Stimulated activated CD8-positive, alpha-beta memory T cell treated with anti-CD3 and anti-CD28 coated beads, Interleukin-7, amount 100 ng/mL, for 4 hours (primary cell): ENCODE measurements around the gene CFAP97.
A peak's percentile ranks its signal among the peaks of the same experiment; 100 is the strongest.
"Not testable (repeated sequence)": the region's sequence is repeated elsewhere in the genome, so short reads cannot be mapped to it uniquely, and the experiment has no call there.

Experiments used
- DNase-seq, 2 donors: peaks; one replicate each; pipeline ENCODE4 v3.0.0-alpha.2; 2020; ENCODE audit warnings: low read depth in 2 of 2

CFAP97 gene

GRCh38 chr4:185142912-185143600 is 60.7 kb downstream of the CFAP97 start, which contains the start of gene SLC25A4:
Gene SLC25A4, plus strand, starts transcription at chr4:185143266. Its CDS starts 107 bp downstream, at chr4:185143373.
- DNase-seq: peak; percentile 65 to 85

- no peak for DNase-seq
These were observed 61.3 kb downstream of the CFAP97 start for GRCh38 chr4:185142564-185142911.

DNA sequence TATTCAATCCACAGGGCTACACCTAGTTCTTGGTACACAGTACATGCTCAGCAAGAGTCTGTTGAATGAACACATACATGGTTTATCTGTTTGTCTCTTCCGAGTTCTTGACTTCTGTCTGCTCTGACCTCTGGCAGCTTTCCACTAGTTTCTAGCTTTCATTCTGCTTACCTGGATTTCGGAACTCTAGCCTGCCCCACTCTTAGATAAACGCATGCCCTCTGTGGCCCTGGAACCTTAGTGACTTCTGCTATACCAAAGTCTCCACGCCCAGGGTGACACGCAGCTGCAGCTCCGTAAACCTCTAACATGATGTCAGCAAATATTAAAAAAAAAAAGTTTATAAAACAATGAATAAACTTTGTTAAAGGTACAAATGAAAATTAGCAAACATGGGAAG is 62.0 kb downstream of the CFAP97 start:
- DNase-seq: no peak

- DNase-seq: no peak
These were observed 64.1 kb downstream of the CFAP97 start for GRCh38 chr4:185139736-185140135.

DNA sequence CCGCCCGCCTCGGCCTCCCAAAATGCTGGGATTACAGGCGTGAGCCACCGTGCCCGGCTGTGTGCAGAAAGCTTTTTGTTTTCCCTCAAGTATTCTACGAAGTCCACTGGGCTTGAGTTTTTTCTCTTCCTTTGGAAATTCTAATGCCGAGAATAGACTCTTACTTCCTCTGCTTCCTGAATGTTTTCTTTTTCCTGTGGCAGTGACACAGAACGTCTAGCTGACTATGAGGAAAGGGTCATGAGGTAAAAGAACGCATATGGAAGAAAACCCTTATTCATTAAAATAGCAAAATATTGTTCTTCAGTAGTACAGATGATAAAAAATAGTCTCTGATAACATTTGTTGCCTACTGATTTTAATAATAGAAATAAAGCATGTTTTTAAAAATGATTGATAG is 65.6 kb downstream of the CFAP97 start:
- no peak for DNase-seq

DNA sequence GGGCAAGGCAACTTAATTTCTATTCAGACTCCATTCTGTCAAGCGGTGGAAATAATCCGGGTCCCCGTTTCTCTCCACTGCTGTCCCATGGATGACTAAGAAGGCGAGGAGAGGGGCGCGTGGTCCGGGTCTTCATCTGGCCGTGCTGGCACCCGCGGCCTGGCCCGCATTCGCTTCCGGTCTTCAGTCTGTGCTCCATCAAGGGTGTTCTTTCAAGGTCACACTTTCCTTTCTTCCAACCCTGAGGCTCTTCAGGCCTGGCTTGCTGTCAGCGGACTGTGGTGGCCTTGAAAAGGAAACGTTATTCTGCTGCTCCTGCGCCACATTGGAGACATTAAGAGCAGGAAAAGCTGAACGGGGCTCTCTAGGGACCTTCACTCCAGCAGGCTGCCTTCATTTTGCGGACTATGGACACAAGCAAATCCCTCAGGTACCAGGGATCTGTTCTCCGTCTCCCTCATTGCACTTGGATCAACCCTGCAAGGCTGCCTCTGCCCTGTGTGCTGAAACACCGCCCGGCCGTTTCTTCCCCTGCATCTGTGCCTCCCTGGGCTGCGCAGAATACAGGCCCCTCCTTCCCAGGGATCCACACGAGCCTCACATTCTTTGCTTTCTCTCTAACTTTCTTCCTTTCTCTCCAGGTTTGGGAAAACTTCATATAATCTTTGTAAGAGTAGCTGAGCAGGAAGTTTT is 66.4 kb downstream of the CFAP97 start:
- no peak for DNase-seq

GRCh38 chr4:185134307-185134869 is 69.4 kb downstream of the CFAP97 start:
- no peak for DNase-seq

DNA sequence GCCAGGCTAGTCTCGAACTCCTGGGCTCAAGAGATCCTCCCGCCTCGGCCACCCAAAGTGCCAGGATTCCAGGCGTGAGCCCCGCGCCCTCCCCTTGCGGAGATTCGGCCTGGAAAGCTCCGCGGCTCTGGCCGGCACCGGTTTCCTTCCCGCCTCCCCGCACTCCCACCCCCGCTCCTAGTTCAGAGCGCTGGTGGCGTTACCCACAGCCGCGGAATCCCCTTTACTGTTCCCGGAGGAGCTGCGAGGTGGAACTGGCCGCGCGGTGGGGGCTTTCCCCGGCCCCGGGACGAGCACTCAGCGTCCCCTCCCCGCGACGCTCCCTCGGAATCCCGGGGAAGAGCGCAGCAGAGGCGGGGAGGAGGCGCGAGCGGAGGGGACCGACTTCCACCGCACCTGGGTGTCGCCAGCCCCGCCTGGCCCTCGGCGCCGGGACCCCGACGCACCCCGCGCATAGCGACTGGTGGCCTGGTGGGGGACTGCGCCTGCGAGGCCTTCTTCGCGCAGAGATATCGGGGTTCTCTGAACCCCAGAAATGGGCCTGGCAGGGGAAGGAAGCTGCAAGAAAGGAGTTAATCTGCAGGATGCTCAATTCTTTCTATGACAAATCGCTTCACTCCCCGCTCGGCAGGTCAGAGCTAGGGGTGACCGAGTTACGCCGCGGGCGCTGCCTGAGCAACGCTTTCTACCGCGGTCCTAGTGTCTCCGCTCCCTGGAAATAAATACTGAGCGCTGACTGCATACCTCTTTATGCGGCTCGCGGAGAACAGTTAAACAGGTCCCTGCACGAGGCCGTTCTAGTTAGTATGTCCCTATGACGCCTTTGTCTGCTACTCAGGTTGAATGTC is 75.3 kb downstream of the CFAP97 start:
- DNase-seq: no peak

GRCh38 chr4:185127021-185127925 is 76.5 kb downstream of the CFAP97 start:
- no peak for DNase-seq

- DNase-seq: no peak
These were observed 79.8 kb downstream of the CFAP97 start for GRCh38 chr4:185124006-185124405.

GRCh38 chr4:185122681-185123345 is 81.0 kb downstream of the CFAP97 start:
- no peak for DNase-seq

GRCh38 chr4:185120631-185120946 is 83.2 kb downstream of the CFAP97 start:
- no peak for DNase-seq

DNA sequence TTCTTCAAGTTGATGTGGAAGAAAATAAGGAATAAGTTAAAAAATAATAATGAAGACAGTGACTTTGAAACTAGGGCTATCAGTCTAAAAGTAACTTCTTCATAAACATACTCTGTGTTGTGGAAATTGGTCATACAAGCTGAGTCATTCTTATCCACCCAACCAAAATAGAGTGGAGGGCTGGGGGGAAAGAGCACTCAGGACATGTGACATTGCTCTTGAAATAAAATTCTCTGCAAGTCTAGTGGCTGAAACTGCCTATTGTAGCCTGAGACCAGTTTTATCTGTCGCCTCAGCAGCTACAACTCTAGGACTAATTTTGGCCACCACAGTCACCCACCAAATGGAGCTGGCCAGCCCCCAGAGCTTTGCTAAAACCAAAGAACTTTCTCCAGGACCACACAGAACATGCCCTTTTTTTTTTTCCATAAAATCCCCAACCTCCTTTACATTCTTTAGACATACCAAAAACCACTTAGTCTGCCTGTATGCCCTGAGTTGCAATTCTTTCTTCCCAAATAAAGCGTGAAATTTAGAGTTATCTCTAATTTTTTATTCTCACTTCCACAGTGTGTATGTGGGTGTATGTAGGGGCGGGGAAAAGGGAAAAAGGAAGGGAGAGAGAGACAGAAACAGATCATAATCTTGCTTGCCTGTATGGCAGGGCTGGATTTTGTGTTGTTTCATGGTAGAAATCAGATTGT is 83.7 kb downstream of the CFAP97 start:
- no peak for DNase-seq

DNA sequence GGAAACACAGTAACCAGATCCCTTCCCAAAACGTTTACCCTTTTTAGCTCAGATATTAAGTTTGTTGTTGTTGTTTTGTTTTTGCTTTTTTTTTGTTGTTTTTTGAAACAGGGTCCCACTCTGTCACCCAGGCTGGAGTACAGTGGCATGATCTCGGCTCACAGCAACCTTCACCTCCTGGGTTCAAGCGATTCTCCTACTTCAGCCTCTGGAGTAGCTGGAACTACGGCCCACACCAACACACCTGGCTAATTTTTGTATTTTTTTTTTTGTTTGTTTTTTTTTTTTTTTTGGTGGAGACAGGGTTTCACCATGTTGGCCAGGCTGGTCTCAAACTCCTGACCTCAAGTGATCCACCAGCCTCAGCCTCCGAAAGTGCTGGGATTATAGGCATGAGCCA is 84.3 kb downstream of the CFAP97 start:
- DNase-seq: not testable (repeated sequence)

- DNase-seq: no peak
These were observed 84.9 kb downstream of the CFAP97 start for GRCh38 chr4:185118876-185119275.

DNA sequence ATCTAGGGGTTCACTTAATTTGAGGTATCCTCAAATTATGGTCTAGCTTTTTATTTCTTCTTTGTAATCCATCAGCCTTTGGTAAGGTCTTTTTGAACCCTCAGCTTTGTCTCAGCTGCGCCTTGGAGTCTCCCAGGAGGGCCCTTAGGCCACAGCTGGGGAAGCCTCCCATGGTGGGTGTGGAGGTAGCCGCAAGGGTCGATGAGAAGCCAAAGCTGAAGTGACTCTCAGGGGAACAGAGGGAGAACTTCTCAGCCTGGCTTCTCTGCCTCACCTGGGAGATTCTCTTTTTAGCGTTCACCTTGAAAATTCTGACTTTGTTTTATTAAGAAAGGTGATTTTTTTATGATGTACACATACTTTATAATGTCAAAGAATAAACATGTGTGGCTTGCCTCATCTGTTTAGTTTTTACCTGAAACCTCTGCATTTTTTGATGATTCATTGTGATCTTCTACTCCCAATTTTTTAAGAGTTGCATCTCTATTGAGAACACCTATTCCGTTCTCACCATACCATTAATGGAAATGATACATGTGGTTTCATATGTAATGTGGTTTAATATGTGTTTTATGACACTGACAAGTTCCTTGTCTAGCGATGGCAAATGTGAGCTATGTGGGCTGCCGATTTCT is 86.4 kb downstream of the CFAP97 start:
- DNase-seq: no peak

DNA sequence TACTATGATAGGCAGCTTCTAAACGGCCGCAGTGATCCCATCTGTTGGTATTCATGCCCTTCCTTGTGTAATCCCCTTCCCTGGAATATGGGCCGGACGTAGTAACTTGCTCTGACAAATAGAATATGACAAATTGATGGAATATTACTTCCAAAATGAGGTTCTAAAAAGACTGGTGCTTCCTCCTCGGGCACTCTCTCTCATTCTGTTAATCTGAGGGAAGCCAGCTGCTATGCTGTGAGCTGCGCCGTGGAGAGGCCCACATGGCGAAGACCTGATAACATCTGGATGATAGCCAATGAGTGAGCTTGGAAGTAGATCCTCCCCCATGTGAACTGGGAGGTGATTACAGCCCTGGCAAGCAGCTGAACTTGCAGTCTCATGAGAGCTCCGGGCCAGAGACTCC is 88.0 kb downstream of the CFAP97 start:
- DNase-seq: no peak

DNA sequence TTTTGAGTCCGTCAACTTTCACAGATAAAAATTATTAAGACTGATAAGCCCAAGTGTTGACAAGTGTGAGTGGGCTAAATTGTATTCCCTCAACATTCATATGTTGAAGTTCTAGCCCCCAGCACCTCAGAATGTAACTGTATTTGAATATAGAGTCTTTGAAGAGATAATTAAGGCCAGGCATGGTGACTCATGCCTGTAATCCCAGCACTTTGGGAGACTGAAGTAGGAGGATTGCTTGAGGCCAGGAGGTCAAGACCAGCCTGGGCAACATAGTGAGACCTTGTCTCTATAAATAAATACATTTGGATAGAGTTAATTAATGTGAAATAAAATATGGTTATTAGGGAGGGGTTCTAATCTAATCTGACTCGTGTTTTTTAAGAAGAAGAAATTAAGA is 90.5 kb downstream of the CFAP97 start:
- DNase-seq: no peak

DNA sequence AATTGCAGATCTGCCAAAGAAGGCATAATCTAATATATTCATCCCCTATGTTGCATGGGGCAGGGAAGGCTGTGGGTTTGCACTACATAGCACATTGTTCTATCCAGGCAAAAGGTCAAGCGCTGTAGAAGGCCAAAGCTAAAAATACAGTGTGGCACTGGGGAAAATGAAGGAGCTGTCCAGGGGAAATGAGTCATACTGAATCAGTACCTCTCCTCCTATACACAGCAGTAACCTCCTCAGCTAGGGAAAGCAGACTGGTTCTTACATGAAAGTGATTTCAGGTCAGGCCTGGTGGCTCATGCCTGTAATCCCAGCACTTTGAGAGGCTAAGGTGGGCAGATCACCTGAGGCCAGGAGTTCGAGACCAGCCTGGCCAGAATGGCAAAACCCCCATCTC is 91.7 kb downstream of the CFAP97 start:
- DNase-seq: no peak

GRCh38 chr4:185110375-185110823 is 93.4 kb downstream of the CFAP97 start:
- DNase-seq: no peak
